ENCODE results near the gene SC5D.

SC5D gene

DNA sequence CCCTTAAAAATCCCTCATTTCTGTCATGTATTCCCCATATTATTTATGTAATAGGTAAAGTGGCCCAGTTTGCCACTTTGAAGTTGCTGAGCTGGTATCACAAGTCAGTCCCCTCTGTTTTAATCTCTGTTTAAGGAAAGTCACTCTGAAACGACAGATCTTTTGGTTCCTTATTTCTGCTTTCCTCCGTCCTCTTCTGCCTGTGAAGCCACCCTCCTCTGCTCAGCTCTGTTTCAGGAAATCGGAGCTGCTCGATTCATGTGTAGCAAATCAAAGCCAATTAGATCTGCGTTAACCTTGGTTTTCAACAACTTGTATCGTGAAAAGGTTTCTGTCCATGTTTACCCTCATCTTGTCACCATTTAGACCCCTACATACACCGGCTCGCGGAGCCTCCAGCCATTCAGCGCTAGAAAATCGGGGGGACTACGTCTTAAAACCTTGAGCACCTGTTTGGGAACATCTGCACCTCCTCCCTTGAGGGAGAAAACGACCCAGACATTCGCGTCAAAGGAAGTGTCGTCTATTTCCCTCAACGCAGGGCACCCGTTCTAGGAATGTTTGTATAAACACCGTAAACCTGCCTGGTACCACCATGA lies 576 bp upstream of the SC5D start:
- DNase-seq (ENCODE audit: low spot score) = peak; percentile 81

DNA sequence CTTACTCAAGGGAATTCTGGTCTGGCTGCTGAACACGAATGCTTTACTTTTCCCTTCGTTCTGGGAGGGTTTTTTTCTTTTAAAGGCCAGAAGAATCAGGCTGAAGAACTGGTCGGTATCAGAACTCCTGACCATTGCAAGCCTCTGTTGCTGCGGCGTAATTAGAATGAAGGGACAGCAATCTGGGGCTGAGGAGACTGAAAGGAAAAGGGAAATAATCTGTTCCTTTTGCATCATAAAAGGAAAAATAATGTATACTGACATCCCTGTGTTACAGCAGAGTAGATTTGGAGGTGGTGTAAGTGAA lies 670 bp downstream of the SC5D start:
- DNase-seq (ENCODE audit: low spot score) = no peak

DNA sequence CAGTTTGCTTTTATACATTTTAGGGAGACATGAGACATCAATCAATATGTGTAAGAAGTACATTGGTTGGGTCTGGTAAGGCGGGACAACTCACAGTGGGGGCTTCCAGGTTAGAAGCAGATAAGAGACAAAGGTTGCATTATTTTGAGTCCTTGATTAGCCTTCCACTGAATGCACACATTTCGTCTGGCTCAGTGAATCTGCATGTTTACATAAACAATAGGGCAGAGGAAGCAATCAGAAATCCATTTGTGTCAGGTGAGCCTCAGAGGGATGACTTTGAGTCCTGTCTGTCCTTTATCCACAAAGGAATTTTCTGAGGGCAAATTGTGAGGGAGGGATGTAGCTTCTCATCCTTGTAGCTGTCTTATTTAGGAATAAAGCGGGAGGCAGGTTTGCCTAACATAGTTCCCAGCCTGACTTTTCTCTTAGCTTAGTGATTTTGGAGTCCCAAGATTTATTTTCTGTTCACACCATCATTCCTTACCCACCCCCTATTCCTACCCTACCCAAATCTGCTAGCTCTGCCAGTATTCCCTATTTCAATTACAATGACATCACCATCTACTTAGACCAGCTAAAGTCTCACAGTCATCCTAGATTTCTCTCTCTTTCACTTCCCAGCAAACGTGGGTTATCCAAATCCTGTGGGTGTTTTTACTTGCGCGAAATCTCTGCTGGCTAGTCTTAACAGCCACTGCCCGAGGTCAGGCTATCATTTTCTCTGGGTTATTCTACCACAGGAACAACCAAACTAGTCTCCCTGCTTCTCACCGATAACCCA lies 2.9 kb downstream of the SC5D start:
- no peak for DNase-seq (ENCODE audit: low spot score)

DNA sequence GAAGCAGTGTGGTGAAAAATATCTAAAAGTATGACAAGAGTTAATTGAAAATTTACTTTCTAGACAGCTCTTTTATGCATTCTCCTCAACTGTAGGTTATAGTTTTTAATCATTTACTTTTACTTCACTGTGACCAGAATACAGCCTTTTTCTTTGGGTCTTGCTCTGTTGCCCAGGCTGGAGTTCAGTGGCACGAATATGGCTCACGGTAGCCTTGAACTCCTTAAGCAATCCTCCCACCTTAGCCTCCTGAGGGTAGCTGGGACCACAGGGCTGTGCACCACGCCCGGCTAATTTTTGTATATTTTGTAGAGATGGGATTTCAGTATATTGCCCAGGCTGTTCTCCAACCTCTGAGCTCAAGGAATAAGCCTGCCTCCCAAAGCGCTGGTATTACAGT lies 5.3 kb downstream of the SC5D start:
- DNase-seq (ENCODE audit: low spot score) = no peak

DNA sequence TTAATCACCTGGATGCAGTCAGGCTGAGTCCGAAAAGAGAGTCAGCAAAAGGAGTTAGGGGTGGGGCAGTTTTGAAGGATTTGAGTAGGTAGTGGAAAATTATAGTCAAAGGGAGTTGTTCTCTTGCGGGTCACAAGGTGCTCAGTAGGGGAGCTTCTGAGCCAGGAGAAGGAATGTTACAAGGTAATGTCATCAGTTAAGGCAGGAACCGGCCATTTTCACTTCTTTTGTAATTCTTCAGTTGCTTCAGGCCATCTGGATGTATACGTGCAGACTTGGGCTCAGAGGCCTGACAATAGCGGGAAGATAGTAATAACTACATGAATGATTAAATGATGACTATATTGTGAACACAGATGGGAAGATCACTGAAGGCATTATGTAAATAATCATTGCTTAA lies 6.2 kb downstream of the SC5D start:
- no peak for DNase-seq (ENCODE audit: low spot score)

DNA sequence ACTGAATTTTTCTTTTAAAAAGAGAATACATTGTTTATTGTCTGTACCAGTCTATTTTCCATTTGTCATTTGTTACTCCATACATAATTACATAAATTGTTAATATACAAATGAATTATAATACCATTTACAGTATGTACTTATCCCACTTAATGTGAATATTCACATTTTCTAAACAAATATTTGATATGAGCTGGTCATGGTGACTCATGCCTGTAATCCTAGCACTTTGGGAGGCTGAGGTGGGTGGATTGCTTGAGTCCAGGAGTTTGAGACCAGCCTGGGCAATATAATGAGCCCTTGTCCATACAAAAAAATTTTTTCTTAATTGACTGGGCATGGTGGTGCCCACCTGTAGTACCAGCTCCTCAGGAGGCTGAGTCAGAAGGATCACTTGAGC lies 6.8 kb downstream of the SC5D start:
- DNase-seq (ENCODE audit: low spot score) = no peak

DNA sequence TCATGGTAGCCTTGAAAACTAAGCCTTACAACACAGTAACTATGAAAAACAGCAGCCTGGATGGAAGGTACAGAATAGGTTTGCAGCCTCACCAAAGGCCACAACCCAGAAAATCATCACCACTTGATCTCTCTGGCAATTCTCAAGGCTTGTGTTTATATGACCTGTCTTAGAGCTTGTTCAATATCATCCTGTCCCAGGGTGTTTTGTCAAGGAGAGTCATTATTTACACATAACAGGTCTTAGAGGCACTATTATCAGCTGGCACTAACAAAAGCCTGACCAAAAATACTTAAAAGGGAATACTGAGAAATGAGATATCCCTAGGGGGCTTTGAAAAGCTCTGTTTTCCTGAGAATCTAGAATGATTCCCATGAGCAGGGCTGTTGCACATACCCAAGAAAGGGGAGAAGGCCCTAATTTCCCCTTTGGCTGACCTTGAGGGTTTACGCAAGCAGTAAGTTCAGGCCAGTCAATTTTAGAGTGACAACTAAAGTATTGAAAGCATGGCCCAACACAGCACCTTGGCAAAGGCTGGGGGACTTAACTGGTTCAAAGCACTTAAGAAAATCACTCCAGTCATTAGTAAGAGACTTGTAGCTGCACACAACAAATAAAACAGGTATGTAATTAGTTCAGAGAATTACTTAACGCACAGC lies 7.9 kb downstream of the SC5D start:
- DNase-seq (ENCODE audit: low spot score) = no peak

DNA sequence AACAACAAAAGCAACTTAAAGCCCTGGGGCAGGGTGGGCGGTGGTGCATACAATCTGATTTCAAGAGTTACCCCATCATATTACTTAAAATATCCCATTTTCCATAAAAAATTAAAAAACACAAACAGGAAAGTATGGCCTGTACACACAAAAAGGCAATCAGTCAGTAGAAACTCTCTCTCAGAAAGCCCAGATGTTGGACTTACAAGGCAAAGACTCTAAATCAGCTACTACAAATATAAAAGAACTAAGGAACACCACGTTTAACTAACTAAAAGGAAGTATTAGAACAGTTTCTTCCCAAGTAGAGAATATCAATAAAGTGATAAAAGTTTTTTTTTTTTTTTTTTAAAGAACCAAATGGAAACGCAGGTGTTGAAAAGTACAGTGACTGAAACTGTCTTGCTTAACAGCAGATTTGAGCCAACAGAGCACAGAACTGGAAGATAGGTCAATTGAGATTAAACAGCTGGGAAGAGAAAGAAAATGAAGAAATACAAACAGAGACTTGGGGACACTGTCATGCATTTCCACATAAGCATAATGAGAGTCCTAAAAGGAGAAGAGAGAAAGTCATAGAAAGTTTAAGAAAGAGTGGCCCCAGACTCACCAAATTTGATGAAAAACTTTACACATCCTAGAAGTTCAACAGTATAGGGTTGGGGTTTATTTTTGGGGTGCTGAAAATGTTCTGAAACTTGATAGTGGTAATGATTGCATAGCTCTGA lies 8.6 kb downstream of the SC5D start:
- DNase-seq (ENCODE audit: low spot score) = no peak

DNA sequence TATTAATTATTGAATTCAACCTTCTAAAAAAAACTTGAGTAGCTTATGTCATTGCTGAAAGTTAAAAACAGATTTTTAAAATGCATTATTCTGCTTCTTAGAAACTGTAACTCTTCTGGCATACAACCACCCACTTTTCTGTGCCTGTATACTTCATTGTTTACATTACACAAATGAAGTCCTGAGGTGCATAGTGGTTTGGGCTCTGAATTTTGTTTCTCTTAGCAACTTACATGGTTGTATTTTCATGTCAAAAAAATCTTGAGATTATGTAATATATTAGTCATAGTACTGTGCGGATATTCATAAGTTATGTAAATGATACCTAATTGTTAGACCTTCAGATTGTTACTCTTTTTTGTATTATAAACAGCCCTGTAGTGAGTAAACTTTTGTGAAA lies 12.2 kb downstream of the SC5D start:
- no peak for DNase-seq (ENCODE audit: low spot score)

DNA sequence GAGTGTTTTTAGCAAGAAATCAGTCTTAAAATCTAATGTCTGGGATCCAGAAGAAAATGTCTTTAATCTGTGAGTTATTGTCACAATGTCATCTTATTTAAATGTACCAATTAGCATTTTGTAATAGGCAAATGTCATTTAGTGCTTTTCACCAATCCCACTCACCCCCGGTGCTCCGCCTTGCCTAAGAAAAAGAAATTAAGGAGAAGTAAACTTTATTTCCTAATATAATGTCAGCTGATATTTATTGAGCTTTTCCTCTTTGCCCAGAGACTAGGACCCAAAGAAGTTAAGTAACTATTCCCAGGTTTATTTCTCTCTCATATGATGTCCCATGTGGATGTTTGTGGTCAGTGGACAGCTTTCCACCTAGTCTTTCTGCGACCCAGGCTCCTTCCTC lies 16.2 kb downstream of the SC5D start:
- DNase-seq (ENCODE audit: low spot score) = no peak

DNA sequence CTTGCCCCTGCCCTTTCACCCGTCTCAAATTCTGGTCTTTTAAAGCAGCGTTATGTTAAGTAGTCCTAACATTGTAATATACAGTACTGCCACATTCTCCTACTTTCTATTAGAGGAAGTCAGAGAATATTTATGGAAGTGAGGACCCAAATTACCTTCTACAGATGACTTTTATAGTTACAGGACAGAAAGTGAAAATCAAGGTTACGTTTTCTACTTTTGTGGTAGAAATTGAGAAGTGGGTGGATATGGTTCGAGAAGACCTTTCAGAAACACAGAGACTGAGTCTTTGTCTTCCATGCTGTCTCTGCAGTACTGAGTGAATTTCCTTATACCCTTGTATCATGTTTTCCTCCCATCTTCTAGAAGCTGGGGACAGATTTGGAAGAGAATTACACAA lies 17.1 kb downstream of the SC5D start:
- no peak for DNase-seq (ENCODE audit: low spot score)

DNA sequence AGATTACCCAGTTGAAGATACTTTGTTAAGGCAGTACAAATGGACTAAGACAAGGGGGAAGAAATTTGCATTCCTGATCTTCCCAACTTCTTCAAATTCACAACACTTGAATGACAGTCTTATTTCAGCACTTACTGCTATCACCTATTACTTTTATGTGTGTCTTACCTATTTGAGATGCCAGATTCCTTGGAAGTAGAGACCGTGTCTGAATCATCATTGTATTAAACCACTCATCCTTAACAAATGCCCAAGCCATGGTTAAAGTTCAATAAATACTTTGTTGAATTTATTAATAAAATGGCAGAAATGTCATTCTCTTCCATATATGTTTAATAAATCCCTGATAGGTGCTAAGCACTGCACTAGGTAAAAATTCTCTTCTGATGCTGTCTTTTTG lies 18.3 kb downstream of the SC5D start:
- DNase-seq (ENCODE audit: low spot score) = no peak

DNA sequence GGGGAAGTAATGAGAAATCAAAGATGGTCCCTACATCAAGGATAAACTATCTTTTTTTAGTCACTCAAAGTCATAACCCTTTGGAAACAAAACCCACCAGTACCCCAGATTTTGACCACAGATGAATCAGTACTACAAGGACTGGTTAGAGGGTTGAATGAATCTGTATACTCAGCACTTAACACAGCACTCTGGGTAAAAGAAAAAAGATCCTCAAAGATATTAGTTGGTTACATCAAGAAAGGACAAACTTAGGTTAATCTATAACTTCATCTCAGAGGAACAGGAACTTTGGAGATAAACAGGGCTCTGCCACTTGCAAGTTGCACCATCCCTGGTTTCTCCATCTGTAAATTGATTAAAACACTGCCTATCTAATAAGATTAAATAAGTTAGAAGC lies 18.8 kb downstream of the SC5D start:
- no peak for DNase-seq (ENCODE audit: low spot score)

DNA sequence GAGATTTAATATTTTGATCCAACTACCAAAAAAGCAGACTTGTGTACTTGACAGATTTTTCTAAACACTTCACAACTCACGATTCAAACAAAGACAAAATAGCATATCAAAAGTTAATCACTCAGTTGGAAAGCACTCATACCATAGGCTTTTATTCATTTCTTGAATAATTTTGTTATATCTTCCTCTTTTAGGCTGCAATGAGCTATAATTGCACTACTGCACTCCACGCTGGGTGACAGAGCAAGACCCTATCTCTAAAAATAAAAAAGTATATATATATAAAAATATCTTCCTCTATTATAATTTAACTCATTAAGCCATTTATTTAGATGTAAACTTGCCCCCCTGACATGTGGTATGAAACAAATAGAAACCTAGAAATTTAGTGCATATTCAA lies 19.9 kb downstream of the SC5D start:
- no peak for DNase-seq (ENCODE audit: low spot score)

DNA sequence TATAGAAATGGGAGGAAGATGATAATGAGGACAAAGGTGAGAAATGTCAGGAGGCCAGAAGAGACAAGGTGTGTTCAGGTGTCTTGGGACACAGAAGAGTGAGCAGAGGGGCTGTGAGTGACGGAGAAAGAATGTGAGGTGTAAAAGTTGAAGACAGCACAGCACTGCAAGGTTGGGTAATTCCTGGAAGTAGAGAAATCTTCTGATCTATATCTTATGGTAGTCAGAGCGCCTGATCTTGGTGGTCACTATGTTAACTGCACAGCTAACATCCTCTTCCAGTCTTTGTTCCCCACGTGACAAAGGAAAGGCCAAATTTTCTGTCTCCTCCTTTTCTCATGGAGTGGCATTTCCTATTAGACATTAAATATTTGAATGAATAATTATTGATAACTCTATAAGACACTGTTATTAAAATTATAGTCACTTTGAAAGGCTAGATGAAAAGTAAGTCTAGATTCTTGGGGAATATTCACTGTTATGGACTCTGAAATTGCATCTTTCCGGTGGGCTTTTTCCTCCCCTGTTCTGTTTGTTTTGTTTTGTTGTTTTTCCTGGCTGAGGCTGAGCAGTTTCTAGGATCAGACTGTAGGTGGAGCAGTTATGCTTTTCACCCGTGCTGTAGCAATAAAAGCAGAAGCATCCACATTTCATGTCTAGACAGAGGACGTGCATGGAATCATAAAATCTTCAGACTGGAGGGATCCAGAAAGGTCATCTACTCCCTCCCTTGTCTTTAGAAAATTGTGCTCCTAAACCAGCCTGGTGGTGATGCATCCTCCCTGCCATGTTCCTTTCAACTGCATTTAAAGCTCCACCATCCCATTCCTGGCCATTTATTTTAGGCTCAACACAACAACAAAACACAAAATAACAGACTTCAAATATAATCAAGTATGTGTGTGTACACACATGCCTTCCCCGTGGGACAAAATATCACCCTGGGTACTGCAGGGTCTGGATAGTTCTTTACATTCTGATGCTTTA lies 26.6 kb downstream of the SC5D start:
- peak; percentile 74 for DNase-seq (ENCODE audit: low spot score)

DNA sequence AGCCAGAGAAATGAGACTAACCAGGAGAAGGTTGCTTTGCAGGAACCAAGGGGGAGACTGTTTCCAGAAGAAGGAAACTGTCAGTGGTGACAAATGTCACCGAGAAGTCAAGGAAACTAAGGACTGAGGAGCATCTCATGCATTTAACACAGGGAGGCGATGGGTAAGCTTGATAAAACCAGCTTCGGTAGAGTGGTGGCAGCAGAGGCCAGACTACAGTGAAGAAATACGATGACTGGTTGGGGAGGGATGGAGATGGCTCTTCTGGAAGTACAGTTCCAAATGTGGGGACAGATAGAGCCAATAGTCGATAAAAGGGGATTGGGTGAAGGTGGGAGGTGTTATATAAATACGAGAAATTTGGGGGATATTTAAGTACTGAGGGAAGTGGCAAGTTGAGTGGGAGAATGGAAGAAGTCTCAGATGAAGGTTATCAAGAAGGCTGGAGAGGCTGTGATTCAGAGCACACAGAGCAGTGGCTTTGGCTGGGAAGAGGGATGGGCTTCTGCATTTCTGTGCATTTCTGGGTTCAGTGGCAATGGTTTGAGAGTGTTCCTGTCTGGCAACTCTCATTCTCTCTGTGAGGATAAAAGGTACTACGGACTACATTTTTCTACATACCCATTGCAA lies 29.2 kb downstream of the SC5D start:
- peak; percentile 52 for DNase-seq (ENCODE audit: low spot score)

DNA sequence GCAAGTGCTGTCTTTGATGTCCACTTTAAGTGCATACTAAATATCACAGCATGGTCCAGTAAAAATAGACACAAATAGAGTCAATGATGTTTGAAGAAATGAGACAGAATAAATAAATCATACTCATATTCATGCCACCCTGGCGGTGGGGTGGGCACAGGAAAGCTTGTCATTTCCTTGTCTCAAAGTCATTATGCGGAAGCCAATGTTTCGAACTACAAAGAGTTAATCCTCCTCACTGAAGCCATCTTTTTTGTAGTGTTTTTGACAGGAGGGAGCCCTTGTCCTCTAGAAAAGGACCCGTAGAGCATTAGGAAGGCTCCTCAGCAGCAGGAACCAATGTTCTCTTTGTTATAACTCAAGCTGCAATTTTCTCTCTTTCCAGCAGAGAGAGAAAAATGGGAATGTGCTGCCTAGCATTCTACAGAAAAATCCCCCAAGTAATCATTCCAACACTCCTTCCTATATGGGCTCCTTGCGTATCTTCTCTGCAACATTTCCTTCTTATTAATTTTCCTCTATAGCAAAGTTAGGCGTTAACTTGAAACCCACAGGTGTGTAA lies 30.6 kb downstream of the SC5D start:
- DNase-seq (ENCODE audit: low spot score) = no peak

DNA sequence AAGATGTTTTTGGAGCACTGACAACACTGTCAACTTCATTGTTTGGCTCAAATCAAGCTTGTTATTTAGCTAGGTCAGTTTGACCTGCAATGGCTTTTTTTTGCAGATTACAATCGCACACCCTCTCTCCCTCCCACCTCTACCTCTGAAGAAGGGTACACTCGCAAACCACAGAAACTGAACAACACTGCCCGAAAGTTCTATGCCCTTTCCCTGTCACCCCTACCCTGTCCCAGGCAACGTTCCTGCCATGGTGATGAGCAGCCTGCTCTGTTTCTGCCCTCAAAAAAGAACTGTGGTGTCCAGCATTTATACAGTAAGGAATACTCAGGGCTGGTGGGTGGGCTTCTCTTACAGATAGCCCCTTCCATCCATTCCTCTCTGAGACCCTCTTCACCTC lies 33.7 kb downstream of the SC5D start:
- DNase-seq (ENCODE audit: low spot score) = no peak

DNA sequence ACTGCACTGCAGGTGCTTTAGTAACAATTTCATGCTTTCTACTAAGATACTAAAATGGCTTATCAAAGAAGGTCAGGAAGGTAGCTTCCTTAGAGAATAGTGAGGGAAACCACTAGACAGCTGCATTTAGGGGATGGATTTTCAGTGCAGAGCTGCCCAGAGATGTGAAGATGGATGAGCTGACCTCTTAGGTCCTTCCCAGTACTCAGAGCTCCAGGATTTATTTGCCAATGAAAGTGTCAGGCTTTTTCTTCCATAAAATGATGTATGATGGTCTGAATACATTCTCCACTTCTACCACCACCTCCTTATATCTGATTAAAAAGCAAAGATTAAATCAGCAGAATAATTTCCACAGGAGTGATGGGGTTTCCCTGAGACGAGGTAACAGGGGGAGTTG lies 35.0 kb downstream of the SC5D start:
- DNase-seq (ENCODE audit: low spot score) = no peak

DNA sequence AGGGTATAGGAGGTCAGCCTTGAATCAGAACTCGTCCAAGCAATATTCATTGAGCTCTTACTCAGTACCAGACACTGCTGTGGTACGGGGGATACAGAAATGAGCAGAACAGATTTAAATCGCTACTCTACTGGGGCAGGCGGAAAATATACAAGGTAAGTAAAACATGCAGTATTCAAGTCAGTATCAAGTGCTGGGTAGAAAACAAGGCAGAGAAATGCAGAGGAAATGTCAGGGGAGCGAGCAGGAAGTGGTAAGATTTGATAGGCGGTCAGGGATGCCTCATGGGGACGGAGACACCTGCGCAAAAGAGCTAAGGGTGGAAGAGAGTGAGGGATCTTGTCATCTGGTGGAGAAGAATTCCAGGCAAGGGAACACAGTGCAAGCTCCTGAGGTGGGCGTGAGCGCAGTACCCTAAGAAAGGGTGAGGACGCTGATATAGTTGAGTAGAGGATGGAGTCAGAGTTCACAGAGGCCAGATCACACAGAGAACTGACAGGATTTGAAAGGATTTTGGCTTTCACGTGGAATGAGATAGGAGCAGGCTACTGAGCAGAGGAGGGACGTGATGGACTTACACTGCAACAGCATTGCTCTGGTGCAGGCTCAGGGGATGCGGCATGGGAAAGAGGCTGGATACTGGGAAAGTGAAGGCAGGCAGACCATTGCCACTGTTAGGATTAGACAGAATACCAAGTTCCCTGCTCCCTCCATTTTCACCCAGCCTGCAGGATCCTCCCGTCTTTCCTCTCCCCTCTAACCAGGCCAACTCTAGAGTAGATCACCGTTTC lies 35.8 kb downstream of the SC5D start:
- DNase-seq (ENCODE audit: low spot score) = peak; percentile 26
